OCI-LY1 (cell line): ENCODE data around the gene TBC1D14.

Experiments
- H2AFZ ChIP-seq: fragments of 200-600 bp; sonication (generic), shearing (Covaris generic); 2 replicates; pipeline ENCODE4 v1.6.0; 2014; ENCODE audit warnings: antibody characterized with exemption, mild to moderate bottlenecking, low read length
- H3F3A ChIP-seq: fragments of 200-600 bp; sonication (generic), shearing (Covaris generic); 2 replicates; pipeline ENCODE4 v1.6.0; 2014; ENCODE audit warnings: mild to moderate bottlenecking, antibody characterized with exemption, low read length, moderate library complexity; ENCODE audit not compliant: insufficient read depth
- H3K27ac ChIP-seq: fragments of 200-600 bp; sonication (generic); 2 replicates; pipeline ENCODE4 v1.5.1; 2014; ENCODE audit warnings: low read length, mixed run types, mild to moderate bottlenecking, low read depth; ENCODE audit not compliant: poor library complexity, severe bottlenecking
- H3K27me3 ChIP-seq: fragments of 200-600 bp; sonication (generic); 2 replicates; pipeline ENCODE4 v1.6.0; 2014; ENCODE audit warnings: antibody characterized with exemption, mild to moderate bottlenecking, low read length, moderate library complexity; ENCODE audit not compliant: insufficient read depth
- H3K36me3 ChIP-seq: fragments of 200-600 bp; sonication (generic); 2 replicates; pipeline ENCODE4 v1.6.1; 2014; ENCODE audit warnings: mild to moderate bottlenecking, antibody characterized with exemption, low read length, moderate library complexity, mixed read lengths; ENCODE audit not compliant: insufficient read depth
- H3K4me1 ChIP-seq: fragments of 200-600 bp; sonication (generic); 2 replicates; pipeline ENCODE4 v1.5.1; 2014; ENCODE audit warnings: mild to moderate bottlenecking, low read length, moderate library complexity; ENCODE audit not compliant: insufficient read depth, severe bottlenecking
- H3K4me2 ChIP-seq: fragments of 200-600 bp; sonication (generic), shearing (Covaris generic); 2 replicates; pipeline ENCODE4 v1.6.1; 2014; ENCODE audit warnings: low read length
- H3K4me3 ChIP-seq: fragments of 200-600 bp; sonication (generic); 2 replicates; pipeline ENCODE4 v1.5.1; 2014; ENCODE audit warnings: low read length, low read depth, mild to moderate bottlenecking, mixed read lengths; ENCODE audit not compliant: poor library complexity, severe bottlenecking
- H3K79me2 ChIP-seq: fragments of 200-600 bp; shearing (Covaris generic); 2 replicates; pipeline ENCODE4 v1.6.1; 2016; ENCODE audit warnings: mixed run types, low read length, mixed read lengths; ENCODE audit not compliant: insufficient read depth
- H3K9ac ChIP-seq: fragments of 200-600 bp; sonication (generic), shearing (Covaris generic); 2 replicates; pipeline ENCODE4 v1.6.1; 2014; ENCODE audit warnings: mild to moderate bottlenecking, low read length, mixed read lengths
- H3K9me2 ChIP-seq: fragments of 200-600 bp; sonication (generic), shearing (Covaris generic); 2 replicates; pipeline ENCODE4 v1.6.1; 2014; ENCODE audit warnings: low read depth, mild to moderate bottlenecking, low read length, mixed read lengths
- H3K9me3 ChIP-seq: fragments of 200-600 bp; shearing (Covaris generic); 2 replicates; pipeline ENCODE4 v1.6.1; 2014; ENCODE audit warnings: low read length, mixed read lengths
- H4K20me1 ChIP-seq: fragments of 200-600 bp; sonication (generic), shearing (Covaris generic); 2 replicates; pipeline ENCODE4 v1.6.0; 2016; ENCODE audit warnings: mild to moderate bottlenecking, low read length; ENCODE audit not compliant: insufficient read depth
- CTCF ChIP-seq: fragments of 200-600 bp; sonication (generic), shearing (Covaris generic); IDR thresholded peaks from 2 replicates; pipeline ENCODE4 v1.5.1; 2017; ENCODE audit warnings: mild to moderate bottlenecking, antibody characterized with exemption, low read length, moderate library complexity, mixed read lengths
- EZH2 ChIP-seq: fragments of 200-600 bp; sonication (generic), shearing (Covaris generic); IDR thresholded peaks from 2 replicates; pipeline ENCODE4 v1.8.0; 2017; ENCODE audit warnings: borderline replicate concordance, mixed run types, mild to moderate bottlenecking, antibody characterized with exemption, low read length, moderate library complexity, mixed read lengths

The TBC1D14 gene

DNA sequence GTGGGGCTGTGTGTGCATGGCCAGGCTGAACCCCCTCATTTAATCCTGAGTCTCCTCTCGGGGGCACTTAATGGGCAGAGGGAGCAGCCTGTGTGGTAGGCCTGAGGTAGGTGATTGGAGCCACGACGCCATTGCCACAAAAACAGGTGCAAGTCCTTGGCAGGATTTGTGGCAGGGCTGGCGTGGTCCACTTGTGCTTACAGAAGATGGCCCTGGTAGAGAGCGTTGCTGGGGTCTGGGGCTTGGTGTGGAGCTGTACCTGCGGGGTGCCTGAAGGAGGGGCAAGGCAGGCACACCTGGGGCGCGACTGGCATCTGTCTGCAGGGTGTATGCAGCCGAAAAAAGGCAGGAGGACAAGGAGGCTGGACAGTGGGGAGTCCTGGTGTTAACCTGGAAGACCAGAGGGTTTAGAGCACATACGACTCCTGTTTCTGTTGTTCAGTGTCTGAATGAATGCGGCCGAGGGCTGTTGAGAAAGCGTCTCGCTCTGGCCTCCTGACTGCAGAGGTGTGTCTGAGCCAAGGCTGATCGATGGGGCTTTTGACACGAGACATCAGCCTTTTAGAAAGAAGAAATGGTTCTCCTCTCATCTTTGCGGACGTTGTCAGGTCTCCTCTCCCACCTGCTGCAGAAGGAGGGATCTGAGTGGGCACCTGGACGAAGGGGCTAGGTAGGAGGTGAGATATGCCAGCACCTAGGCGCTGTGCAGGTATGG, 52.0 kb downstream of the TBC1D14 start:
- Histone ChIP-seq H3K9ac (no peak overlapping the region), H3K27ac (no peak overlapping the region), H3K27me3 (no peaks in the 10 kb centered on the region), H3K4me3 (no peak overlapping the region), H3F3A (no peaks in the 10 kb centered on the region), H3K79me2 (no peaks in the 10 kb centered on the region), H3K4me2 (no peak overlapping the region; the same call in 1 of the 2 replicates), H3K4me1 (peaks cover 40% of the 10 kb centered on the region), H4K20me1 (no peaks in the 10 kb centered on the region), H3K36me3 (no peaks in the 10 kb centered on the region; the same call in 1 of the 2 replicates), H2AFZ (no peak overlapping the region), H3K9me2 (no peaks in the 10 kb centered on the region), H3K9me3 (no peaks in the 10 kb centered on the region)
- TF ChIP-seq CTCF: no peak
- no peak for TF ChIP-seq EZH2

DNA sequence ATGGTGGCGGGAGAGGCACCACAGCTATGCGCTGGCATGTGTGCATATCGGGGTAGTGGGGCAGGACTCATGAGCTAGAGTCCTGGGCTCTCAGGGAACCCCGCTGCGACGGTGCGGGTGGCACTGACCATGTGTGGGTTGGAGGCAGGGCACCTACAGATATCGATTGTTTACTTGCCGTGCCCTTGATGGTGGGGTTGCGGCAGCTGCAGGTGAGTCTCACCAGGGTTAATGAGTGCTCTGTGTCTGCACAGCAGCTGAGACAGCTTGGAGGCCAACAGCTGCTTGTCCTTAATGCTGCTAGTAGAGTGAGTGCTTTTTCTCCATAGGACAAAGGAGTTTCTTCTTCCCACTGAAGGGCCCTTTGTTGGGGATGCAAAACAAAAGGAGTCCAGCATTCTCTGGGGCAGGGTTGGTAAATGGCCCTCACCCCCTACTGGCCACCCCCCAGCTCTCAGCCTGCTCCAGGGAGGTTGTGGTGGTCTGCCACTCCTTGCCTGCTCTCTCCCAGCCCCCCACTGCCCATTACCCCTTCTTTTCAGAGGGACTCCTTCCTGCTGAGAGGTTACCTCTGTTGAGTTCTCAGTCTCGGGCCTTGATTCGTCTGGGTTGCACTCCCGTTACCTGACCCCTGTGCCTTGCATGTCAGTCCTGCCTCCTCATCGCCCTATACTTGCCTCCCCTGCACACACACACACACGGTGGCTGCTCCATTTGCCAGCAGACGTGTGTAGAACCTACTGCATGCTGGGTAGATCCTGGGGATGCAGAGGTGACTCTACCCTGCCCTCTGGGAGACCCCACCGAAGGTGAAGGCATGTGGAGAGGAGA, 52.8 kb downstream of the TBC1D14 start:
- no peaks in the 10 kb centered on the region for H3K79me2 ChIP-seq
- H3K27me3 ChIP-seq: no peaks in the 10 kb centered on the region
- H3K9me2 ChIP-seq: no peaks in the 10 kb centered on the region
- H4K20me1 ChIP-seq: no peaks in the 10 kb centered on the region
- no peak overlapping the region for H3K4me3 ChIP-seq
- no peak overlapping the region; the same call in 1 of the 2 replicates for H3K4me2 ChIP-seq
- no peaks in the 10 kb centered on the region for H3F3A ChIP-seq
- TF ChIP-seq EZH2 (no peak), CTCF (no peak)
- no peak overlapping the region for H3K9ac ChIP-seq
- no peak overlapping the region for H2AFZ ChIP-seq
- H3K27ac ChIP-seq: no peak overlapping the region
- H3K4me1 ChIP-seq: peaks cover 34% of the 10 kb centered on the region
- no peaks in the 10 kb centered on the region for H3K9me3 ChIP-seq
- H3K36me3 ChIP-seq: no peaks in the 10 kb centered on the region; the same call in 1 of the 2 replicates

- Histone ChIP-seq H2AFZ (no peak overlapping the region), H3K4me3 (no peak overlapping the region), H4K20me1 (no peaks in the 10 kb centered on the region), H3K27ac (peak overlapping the region; percentile 36), H3K79me2 (no peaks in the 10 kb centered on the region), H3K9me2 (no peaks in the 10 kb centered on the region), H3K4me2 (no peak overlapping the region; the same call in 1 of the 2 replicates), H3K9ac (no peak overlapping the region), H3K4me1 (peaks cover 34% of the 10 kb centered on the region), H3K9me3 (no peaks in the 10 kb centered on the region), H3F3A (no peaks in the 10 kb centered on the region), H3K36me3 (peaks cover 4% of the 10 kb centered on the region; the same call in 1 of the 2 replicates), H3K27me3 (no peaks in the 10 kb centered on the region)
- no peak for TF ChIP-seq EZH2
Measured at GRCh38 chr4:6963139-6963611, 53.5 kb downstream of the TBC1D14 start.
